GM21825 (cell line): ENCODE measurements around the gene CHSY3.

ENCODE experiments used
- ATAC-seq: cut with Tn5 transposase; IDR thresholded peaks from one replicate; pipeline ENCODE4 v1.9.1; 2021; ENCODE audit warnings: mild to moderate bottlenecking, moderate library complexity; ENCODE audit not compliant: unreplicated experiment

Gene CHSY3

GRCh38 chr5:129945028-129945427 is 40.8 kb downstream of the CHSY3 start:
- ATAC-seq: no peak

GRCh38 chr5:129945774-129946270 is 41.6 kb downstream of the CHSY3 start:
- no peak for ATAC-seq

GRCh38 chr5:129951039-129951438 is 46.8 kb downstream of the CHSY3 start:
- ATAC-seq: no peak

- ATAC-seq: no peak
These were observed 54.3 kb downstream of the CHSY3 start for GRCh38 chr5:129958581-129958980.

GRCh38 chr5:129960831-129961230 is 56.6 kb downstream of the CHSY3 start:
- ATAC-seq: no peak

GRCh38 chr5:129962506-129962905 is 58.2 kb downstream of the CHSY3 start:
- no peak for ATAC-seq

GRCh38 chr5:129963359-129963758 is 59.1 kb downstream of the CHSY3 start:
- ATAC-seq: no peak

GRCh38 chr5:129966071-129966470 is 61.8 kb downstream of the CHSY3 start:
- no peak for ATAC-seq

GRCh38 chr5:129971714-129972113 is 67.4 kb downstream of the CHSY3 start:
- no peak for ATAC-seq

GRCh38 chr5:129972465-129973141 is 68.3 kb downstream of the CHSY3 start:
- no peak for ATAC-seq

GRCh38 chr5:129973716-129974426 is 69.6 kb downstream of the CHSY3 start:
- no peak for ATAC-seq

GRCh38 chr5:129977810-129978209 is 73.5 kb downstream of the CHSY3 start:
- peak; percentile 82 for ATAC-seq

- ATAC-seq: no peak
These were observed 74.0 kb downstream of the CHSY3 start for GRCh38 chr5:129978270-129978669.

GRCh38 chr5:129988453-129988852 is 84.2 kb downstream of the CHSY3 start:
- no peak for ATAC-seq

- no peak for ATAC-seq
These were observed 87.5 kb downstream of the CHSY3 start for GRCh38 chr5:129991780-129992179.

- ATAC-seq: no peak
These were observed 92.6 kb downstream of the CHSY3 start for GRCh38 chr5:129996896-129997295.

- no peak for ATAC-seq
These were observed 96.2 kb downstream of the CHSY3 start for GRCh38 chr5:130000460-130000859.

- no peak for ATAC-seq
These were observed 97.9 kb downstream of the CHSY3 start for GRCh38 chr5:130002183-130002582.

- no peak for ATAC-seq
These were observed 98.6 kb downstream of the CHSY3 start for GRCh38 chr5:130002876-130003275.

- ATAC-seq: no peak
These were observed 107.7 kb downstream of the CHSY3 start for GRCh38 chr5:130011986-130012385.

GRCh38 chr5:130017173-130017572 is 112.9 kb downstream of the CHSY3 start:
- ATAC-seq: no peak

- ATAC-seq: no peak
These were observed 114.4 kb downstream of the CHSY3 start for GRCh38 chr5:130018641-130019040.
